HG03108 (cell line): ENCODE measurements around the gene DDX21.
"Not testable (repeated sequence)": the region's sequence is repeated elsewhere in the genome, so short reads cannot be mapped to it uniquely, and the experiment has no call there.

ENCODE experiments used
- ATAC-seq: cut with Tn5 transposase; IDR thresholded peaks from one replicate; pipeline ENCODE4 v1.9.1; 2021; ENCODE audit warnings: moderate library complexity; ENCODE audit not compliant: unreplicated experiment

Gene DDX21

DNA sequence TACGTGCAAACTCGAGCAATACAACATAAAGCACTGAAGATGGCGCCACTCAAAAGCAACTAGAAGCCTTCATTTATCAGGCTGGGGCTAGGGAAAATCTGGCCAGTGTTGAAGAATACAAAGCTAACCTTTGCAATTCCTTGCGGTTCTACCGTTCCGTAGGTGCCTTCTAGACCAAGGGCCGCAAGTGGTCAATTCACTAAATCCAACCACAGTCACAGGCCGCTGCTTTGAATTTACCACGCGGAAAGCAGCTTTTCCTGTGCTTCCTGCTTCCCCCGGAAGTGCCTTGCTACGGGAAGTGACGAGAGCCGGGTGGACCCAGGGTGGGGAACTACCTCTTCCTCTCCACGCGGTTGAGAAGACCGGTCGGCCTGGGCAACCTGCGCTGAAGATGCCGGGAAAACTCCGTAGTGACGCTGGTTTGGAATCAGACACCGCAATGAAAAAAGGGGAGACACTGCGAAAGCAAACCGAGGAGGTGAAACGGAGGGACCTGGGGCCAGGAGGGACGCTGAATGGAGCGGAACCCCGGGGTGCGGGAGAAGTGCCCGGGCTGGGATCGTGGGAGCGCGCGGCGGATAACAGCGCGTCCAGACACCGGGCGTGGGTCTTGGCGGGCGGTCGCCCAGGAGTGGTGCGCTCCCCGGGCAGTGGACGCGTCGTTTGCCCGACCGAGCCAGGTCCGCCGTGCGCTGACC, at the start of gene DDX21:
Gene DDX21 (plus strand): TSS at position 339 of the 701 bp plus-strand sequence. CDS start 56 bp downstream, at position 395.
- ATAC-seq, result peak; percentile 82

DNA sequence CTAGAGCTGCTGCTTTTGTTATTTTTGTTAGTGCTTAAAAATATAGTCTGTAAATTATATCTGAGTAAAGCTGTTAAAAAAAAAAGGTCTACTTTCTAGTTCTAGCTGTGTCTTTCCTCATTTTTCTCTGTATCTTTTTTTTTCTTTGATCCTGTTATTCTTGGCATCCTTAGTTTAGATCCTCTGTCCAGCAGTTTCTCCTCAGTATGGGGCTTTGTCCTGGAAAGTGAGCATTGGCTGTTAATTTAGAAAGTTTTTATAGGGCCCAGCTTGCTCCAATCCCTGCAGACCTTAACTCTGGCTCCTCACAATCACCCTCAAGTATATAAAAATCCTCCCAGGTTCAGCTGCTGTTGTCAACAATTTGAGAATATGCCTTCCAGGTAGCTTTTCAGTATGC, 31.4 kb upstream of the DDX21 start:
- ATAC-seq, result no peak

DNA sequence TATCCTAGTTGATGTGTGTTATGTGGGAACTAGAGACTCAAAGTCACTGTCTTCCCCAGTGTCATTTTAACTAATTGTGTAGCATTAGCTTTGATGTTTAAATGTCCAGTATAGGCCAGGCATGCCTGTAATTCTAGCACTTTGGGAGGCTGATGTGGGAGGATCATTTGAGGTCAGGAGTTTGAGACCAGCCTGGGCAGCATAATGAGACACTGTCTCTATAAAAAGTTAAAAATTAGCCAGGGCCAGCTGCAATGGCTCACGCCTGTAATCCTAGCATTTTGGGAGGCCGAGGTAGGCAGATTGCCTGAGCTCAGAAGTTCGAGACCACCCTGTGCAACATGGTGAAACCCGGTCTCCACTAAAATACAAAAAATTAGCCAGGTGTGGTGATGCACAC, 30.5 kb upstream of the DDX21 start:
- ATAC-seq, result no peak

DNA sequence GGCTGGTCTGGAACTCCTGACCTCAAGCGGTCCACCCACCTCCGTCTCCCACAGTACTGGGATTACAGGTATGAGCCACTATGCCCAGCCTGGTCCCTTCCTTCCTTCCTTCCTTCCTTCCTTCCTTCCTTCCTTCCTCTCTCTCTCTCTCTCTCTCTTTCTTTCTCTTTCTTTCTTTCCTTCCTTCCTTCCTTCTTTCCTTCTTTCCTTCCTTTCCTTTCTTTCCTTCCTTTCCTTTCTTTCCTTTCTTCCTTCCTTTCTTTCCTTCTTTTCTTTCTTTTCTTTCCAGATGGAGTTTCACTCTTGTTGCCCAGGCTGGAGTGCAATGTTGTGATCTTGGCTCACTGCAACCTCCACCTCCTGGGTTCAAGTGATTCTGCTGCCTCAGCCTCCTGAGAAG, 26.8 kb upstream of the DDX21 start:
- ATAC-seq, result not testable (repeated sequence)

DNA sequence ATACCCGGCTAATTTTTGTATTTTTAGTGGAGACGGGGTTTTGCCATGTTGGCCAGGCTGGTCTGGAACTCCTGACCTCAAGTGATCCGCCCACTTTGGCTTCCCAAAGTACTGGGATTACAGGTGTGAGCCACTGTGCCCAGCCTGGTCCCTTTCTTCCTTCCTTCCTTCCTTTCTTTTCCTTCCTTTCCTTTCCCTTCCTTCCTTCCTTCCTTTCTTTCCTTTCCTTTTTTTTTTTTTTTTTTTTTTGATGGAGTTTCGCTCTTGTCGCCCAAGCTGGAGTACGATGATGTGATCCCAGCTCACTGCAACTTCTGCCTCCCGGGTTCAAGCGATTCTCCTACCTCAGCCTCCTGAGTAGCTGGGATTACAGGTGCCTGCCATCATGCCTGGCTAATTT, 26.1 kb upstream of the DDX21 start:
- ATAC-seq, result not testable (repeated sequence)

DNA sequence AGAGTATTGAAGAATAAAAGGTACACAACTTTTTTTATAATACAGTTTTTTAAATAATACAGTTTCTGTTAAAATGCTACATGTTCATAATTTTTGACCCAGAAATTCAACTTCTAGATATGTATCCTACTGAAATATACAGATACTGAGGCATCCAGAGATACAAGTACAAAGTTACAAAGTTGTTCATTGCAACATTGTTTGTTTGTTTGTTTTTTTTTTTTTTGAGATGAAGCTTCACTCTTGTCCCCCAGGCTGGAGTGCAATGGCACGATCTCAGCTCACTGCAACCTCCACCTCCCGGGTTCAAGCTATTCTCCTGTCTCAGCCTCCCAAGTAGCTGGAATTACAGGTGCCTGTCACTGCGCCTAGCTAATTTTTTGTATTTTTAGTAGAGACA, 23.1 kb upstream of the DDX21 start:
- ATAC-seq, result not testable (repeated sequence)

DNA sequence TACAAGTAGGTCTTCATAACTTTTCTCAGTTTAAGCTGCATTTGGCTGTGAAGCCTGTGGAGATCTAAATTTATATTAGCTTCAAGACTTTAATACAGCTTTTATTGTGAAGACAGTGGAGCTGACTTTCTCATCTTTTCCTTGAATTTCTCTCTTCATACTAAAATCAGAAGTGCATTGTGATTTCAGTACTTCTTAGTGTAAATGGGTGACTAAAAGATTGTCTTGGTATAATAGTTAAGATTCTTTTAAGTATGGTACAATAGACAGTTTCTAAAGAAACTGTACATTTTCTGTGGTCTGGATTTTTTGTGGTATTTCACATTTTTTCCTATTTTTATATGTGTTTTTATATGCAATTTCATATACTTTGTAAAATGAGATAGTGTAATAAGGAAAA, 21.0 kb upstream of the DDX21 start:
- no peak for ATAC-seq

DNA sequence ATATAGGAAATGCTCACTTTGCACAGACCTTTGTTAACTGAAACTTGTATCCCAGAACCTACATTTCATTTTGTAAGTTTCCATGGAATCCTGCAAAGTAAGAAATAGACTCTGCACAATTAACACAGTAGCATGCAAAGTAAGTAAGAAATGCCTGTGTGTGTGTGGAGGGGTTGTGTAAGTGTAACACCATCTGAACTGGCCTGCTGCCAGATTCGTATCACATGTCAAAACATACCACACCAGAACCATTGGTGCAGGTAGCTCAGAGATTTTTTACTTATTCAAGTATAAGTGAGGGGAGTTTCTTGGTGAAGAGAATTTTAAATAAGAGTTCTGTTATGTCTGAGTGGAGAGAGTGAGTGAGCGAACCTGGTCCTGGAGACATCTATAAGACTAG, 17.9 kb upstream of the DDX21 start:
- no peak for ATAC-seq

DNA sequence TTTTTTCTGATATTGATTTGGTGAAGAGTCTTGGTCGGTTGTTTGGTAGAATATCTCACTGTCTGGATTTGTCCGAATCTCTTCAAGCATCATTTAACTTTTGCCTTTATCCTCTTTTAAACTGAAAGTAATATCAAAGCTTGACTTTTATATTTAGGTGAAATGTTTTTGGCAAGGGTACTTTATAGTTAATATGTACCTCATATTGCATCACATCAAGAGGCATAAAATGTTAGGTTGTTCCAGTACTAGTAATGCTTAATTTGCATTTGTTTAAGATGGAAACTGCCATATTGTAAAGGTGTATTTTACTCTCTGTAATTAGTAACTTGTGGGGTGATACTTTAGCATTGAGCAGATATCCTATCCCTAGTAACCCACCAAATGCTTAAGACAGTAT, 17.1 kb upstream of the DDX21 start:
- no peak for ATAC-seq

DNA sequence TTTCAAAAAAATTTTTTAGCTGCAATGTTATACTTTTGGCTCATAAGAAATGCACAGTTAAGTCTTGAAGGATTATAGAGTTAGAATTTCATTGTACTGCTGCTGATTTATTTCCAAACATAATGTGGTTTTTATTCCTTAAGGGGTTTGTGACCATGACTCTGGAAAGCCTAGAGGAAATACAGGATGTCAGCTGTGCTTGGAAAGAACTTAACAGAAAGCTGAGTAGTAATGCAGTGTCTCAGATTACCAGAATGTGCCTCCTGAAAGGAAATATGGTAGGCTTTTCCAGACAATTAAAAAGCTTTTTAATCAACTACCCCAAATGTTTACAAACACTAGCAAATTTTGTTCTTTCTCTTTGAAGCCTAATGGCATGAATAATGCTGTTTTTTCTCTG, 15.1 kb upstream of the DDX21 start:
- not testable (repeated sequence) for ATAC-seq

DNA sequence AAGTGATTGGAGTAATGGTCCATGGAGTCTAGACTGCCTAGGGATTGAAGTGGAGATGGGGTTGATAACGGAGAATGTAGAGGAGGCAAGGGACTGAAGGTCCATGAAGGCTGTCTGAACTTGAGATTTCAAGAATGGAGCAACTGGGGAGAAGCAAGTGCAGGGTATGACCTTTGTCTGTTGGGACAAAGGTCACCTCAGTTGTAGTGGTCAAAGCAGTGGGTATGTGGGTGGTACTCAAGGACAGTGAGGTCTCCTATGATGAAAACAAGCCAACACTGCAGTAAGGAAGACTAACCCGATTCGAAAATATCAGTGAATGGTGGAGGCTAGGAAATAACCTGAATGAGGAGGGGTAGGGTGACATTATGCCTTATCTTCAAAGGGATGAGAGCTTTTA, 5.4 kb upstream of the DDX21 start:
- no peak for ATAC-seq

DNA sequence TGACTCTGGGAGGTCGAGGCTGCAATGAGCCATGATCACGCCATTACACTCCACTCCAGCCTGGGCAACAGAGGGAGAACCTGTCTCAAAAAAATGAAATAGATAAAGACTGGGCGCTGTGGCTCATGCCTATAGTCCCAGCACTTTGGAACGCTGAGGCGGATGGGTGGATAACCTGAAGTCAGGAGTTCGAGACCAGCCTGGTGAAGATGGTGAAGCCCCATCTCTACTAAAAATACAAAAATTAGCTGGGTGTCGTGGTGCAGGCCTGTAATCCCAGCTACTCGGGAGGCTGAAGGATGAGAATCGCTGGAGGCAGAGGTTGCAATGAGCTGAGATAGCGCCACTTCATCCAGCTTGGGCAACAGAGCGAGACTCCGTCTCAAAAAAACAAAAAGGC, 1.1 kb upstream of the DDX21 start:
- no peak for ATAC-seq

DNA sequence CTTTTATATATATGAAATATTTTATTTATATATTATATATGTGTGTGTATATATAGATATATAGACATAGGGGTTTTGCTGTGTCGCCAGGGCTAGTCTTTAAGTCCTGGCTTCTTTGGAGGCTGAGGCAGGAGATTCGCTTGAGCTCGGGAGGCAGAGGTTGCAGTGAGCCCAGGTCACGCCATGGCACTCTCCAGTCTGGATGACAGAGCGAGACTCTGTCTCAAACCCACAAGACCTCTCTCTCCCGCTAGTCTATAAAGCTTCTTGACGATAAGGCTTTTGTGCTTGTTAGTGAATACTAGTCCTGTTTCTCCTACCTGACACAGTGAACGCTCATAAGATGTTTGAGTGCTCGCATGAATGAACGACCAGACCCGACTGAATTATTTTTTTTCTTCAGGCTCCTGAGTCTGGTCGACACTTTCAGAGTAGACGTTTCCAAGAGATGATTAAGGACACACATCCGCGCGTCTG, 577 bp upstream of the DDX21 start:
- ATAC-seq, result peak; percentile 9

DNA sequence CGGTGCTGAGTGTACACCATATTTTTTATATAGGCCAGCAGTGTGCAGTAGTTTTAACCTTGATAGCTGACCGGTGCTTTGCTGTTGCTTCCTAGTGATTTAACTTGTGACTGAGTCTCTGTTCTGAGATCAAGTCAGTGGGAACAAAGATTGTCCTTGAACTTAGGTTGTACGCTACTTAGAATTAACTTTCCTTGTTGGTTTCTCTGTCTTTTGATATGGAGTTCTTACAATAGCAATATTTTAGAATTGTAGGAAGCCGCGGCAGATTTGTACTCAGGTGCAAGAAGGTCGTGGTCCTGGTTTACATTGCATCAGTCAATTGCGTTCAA, 1.3 kb downstream of the DDX21 start:
- ATAC-seq, result no peak

DNA sequence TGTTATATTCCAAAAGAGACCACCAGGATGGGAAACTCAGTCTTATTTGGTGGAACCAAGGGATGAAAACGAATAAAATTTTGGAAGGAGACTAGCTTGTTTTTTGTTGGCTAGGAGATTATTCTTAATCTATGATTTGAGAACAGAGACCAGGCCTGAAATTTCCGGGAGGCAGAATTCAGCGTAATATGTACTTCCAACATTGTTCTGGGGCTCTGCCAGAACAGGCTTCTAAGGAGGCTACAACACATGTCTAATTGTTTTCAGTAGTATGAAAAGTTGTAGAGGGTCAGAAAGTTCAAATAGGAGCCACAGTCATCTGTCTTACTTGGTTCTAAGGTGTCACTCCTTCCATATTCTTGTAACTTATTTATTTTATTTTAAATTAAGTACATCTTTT, 1.7 kb downstream of the DDX21 start:
- ATAC-seq, result no peak

DNA sequence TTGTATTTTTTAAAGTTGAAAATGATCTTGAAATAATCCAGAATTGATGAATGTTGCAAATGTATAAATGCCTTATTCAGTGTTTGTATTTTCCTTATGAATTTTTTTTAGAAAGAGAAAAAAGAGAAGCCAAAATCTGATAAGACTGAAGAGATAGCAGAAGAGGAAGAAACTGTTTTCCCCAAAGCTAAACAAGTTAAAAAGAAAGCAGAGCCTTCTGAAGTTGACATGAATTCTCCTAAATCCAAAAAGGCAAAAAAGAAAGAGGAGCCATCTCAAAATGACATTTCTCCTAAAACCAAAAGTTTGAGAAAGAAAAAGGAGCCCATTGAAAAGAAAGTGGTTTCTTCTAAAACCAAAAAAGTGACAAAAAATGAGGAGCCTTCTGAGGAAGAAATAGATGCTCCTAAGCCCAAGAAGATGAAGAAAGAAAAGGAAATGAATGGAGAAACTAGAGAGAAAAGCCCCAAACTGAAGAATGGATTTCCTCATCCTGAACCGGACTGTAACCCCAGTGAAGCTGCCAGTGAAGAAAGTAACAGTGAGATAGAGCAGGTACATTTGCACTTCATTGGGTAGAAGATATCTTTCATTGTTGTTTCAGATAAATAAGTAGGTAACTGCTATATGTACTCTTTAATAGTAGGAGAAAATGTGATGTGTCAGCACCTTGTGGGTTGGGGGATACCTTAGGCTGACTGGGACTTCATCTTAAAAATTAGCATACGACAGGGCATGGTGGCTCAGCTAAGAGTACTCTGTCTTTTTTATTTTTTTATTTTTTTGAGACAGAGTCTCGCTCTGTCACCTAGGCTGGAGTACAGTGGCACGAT, 3.9 kb downstream of the DDX21 start:
- ATAC-seq, result no peak

DNA sequence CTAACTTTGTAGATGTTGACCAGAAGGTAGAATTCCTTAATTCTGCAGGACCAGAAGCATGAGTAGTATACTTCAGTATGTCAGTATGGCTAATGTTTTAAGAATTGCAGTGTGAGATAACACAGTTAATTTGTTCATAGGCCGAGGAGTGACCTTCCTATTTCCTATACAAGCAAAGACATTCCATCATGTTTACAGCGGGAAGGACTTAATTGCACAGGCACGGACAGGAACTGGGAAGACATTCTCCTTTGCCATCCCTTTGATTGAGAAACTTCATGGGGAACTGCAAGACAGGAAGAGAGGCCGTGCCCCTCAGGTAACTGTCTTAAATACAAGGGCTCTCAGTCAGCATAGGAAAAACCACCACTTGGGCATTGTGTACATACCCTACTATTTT, 7.2 kb downstream of the DDX21 start:
- ATAC-seq, result no peak

DNA sequence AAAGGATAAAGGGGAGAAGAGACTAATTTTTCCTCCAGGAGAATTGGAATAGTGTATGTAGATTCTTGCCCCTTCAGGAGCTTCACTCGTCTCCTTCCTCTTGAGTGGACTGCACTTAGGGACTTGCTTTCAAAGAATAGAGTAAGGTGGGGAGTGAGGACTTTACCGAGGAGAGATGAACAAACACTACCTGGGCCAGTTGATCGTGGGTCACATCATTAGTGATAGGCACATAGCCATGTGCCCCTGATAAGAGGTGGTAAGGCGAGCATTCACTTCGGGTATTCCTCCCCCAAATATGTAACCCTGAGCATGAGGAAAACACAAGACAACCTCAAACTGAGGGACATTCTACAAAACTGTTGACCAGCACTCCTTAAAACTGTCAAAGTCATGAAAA, 18.0 kb downstream of the DDX21 start:
- no peak for ATAC-seq

DNA sequence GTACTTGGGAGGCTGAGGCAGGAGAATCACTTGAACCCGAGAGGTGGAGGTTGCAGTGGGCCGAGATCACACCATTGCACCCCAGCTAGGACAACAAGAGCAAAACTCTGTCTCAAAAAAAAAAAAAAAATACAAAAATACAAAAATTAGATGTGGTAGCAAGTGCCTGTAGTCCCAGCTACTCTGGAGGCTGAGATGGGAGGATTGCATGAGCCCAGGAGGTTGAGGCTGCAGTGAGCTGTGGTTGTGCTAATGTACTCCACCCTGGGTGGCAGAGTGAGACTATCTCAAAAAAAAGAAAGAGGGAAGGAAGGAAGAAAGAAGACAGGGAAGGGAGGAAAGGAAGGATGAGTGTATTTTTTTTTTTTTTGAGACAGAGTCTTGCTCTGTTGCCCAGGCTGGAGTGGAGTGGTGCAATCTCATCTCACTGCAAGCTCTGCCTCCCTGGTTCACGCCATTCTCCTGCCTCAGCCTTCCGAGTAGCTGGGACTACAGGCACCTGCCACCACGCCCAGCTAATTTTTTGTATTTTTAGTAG, 20.0 kb downstream of the DDX21 start:
- not testable (repeated sequence) for ATAC-seq

DNA sequence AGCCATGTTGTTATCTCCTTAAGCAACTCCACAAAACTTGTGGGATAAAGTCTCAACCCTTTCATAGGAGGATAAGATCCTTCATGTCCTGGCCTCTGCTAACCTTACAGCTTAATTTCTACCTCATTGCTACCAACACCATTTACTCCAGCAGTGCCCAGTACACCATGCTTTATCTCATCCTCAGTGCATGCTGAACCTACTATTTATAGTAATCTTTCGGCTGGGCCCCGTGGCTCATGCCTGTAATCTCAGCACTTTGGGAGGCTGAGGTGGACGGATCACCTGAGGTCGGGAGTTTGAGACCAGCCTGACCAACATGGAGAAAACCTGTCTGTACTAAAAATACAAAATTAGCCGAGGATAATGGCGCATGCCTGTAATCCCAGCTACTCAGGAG, 23.8 kb downstream of the DDX21 start:
- ATAC-seq, result not testable (repeated sequence)

DNA sequence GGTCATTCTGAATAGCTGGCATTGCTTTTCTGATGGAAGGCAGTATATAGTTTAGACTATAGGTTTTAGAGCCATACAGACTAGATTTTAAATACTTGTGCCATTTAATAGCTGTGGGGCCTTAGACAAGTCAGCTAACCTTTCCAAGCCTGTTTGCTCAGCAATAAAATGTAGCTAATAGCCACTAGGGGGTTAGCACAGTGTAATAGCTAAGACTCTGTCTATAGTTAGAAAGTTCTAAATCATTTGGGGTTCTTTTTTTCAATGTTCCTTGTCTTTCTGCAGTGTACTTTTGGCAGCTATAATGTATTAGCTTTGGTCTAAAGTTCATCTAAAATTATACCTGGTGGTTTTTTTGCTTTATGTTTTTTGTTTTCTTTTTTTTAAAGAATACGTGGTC, 25.1 kb downstream of the DDX21 start:
- ATAC-seq, result no peak

DNA sequence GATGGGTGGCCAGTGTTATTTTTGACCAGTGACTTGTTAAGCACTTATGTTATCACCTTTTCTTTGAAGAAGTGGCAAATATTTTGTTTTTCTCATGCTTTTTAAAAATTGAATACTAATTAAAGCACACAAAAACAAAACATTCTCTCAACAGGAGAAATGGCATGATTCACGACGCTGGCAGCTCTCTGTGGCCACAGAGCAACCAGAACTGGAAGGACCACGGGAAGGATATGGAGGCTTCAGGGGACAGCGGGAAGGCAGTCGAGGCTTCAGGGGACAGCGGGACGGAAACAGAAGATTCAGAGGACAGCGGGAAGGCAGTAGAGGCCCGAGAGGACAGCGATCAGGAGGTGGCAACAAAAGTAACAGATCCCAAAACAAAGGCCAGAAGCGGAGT, 26.4 kb downstream of the DDX21 start:
- no peak for ATAC-seq
